Panc1 (cell line): Measurements from ENCODE around the gene ZSCAN2. TPM values are rescaled to one million over a fixed set of nuclear protein-coding genes. Genes with fewer than 3 reads are reported as not detected.

Experiments used
- ATAC-seq: fragments of 200-7000 bp; cut with Tn5 transposase; 2 replicates; pipeline ENCODE4 v1.9.1; 2020; ENCODE audit warnings: mild to moderate bottlenecking, moderate library complexity
- BruUV-seq: library from RNA; stranded (reverse); fragments of 400-500 nt; replicated peaks from 2 replicates; lab custom pipeline; 2021; lab: Mats Ljungman, UMichigan
- CTCF ChIA-PET: fragments of 300-600 bp; sonication (Branson Sonifier 250); formaldehyde crosslinking; loops from one replicate; lab custom pipeline; 2022; ENCODE audit warnings: antibody characterized with exemption; lab: Charles Lee
- POLR2A ChIA-PET: fragments of 300-600 bp; sonication (Branson Sonifier 250); formaldehyde crosslinking; loops from one replicate; lab custom pipeline; 2022; ENCODE audit warnings: antibody characterized with exemption; lab: Charles Lee
- DNase-seq: peaks from one replicate; pipeline ENCODE4 v3.0.0-alpha.2; 2010; ENCODE audit warnings: low read depth, low spot score
- H3K27ac ChIP-seq: 2 replicates; pipeline ENCODE4 v1.5.1; 2011; ENCODE audit warnings: mild to moderate bottlenecking, low read length, inconsistent platforms
- H3K27me3 ChIP-seq: fragments of 200-500 bp; sonication (Bioruptor generic); 2 replicates; pipeline ENCODE4 v1.6.0; 2014; ENCODE audit warnings: low read length, inconsistent platforms; ENCODE audit not compliant: control insufficient read depth, insufficient read depth
- H3K36me3 ChIP-seq: fragments of 200-500 bp; sonication (Bioruptor generic); 2 replicates; pipeline ENCODE4 v1.5.1; 2014; ENCODE audit warnings: inconsistent platforms, mild to moderate bottlenecking, low read length, moderate library complexity; ENCODE audit not compliant: control insufficient read depth, insufficient read depth
- H3K4me1 ChIP-seq: 2 replicates; pipeline ENCODE4 v1.5.1; 2011; ENCODE audit warnings: inconsistent platforms, mild to moderate bottlenecking, low read length, moderate library complexity; ENCODE audit not compliant: control insufficient read depth, insufficient read depth
- H3K4me3 ChIP-seq, 2 experiments: 2 replicates each; pipeline ENCODE4 v1.5.1; 2011 to 2012; ENCODE audit warnings: low read depth in 2 of 2, low read length in 2 of 2, mild to moderate bottlenecking in 2 of 2, inconsistent platforms in 1 of 2, moderate library complexity in 1 of 2
- H3K9me3 ChIP-seq: fragments of 200-500 bp; sonication (Bioruptor generic); 2 replicates; pipeline ENCODE4 v1.5.1; 2014; ENCODE audit warnings: low read depth, mild to moderate bottlenecking, inconsistent platforms, low read length, moderate library complexity; ENCODE audit not compliant: control insufficient read depth, insufficient read depth
- CTCF ChIP-seq: fragments of 450-650 bp; IDR thresholded peaks from 2 replicates; pipeline ENCODE4 v1.5.1; 2017; ENCODE audit warnings: mild to moderate bottlenecking
- POLR2AphosphoS5 ChIP-seq: IDR thresholded peaks from 2 replicates; pipeline ENCODE4 v1.6.1; 2012; ENCODE audit warnings: mild to moderate bottlenecking, low read depth, low read length, moderate library complexity
- SIN3A ChIP-seq: IDR thresholded peaks from 2 replicates; pipeline ENCODE4 v1.6.1; 2012; ENCODE audit warnings: low read depth, mild to moderate bottlenecking, low read length, moderate library complexity, borderline replicate concordance; ENCODE audit not compliant: insufficient read depth
- TCF7L2 ChIP-seq: IDR thresholded peaks from 2 replicates; pipeline ENCODE4 v1.6.1; 2011; ENCODE audit warnings: mild to moderate bottlenecking, low read depth, low read length, inconsistent platforms
- in situ Hi-C: cut with HindIII; loops from 2 replicates; pipeline ENCODE4 v1.10.0; 2016; ENCODE audit warnings: low sequenced_read_pairs, low pct_unique_long_range_greater_than_20kb
- intact Hi-C: fragments of 100-400 bp; cut with micrococcal nuclease; formaldehyde crosslinking; loops from one replicate; pipeline ENCODE4 v1.10.0; 2022; ENCODE audit not compliant: unreplicated experiment
- total RNA-seq: library from RNA; stranded (reverse); gene quantifications from one replicate; pipeline ENCODE4 v1.2.1, GENCODE V29; 2021; ENCODE audit not compliant: unreplicated experiment
- TF ChIP-seq, protein P1 (sequence below), 2 experiments: IDR thresholded peaks; 2 replicates each; pipeline ENCODE4 v1.6.1; 2011 to 2012; ENCODE audit warnings: low read depth in 2 of 2, control low read depth in 1 of 2, low read length in 1 of 2, mild to moderate bottlenecking in 1 of 2, moderate library complexity in 1 of 2; ENCODE audit not compliant: insufficient read depth in 1 of 2

The ZSCAN2 gene
- total RNA-seq, 1 experiment from 2014 or later, result 16.8 TPM

DNA sequence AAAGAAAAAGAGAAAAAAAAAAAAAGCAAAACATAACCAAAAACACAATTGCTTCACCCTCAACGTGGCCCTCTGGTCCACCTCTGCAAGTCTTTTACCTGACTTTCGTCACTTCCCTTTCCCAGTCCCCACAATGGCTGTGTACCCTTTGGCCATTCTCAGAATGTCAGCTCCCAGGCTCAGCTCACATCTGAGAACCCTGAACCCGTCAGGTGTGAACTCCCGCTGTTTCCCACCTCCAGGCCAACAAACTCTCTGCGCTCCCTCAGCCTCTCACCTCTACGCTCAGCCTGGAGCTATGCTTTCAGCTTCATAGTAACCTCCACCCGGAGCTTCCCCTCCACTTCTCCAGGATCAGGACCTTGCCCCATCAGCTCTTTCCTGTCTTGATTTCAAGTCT is 23.6 kb downstream of the ZSCAN2 start:
- no TSS peak for BruUV-seq
- H3K36me3 ChIP-seq, result no peaks in the 10 kb centered on the region
- in situ Hi-C loops (no loop called here), intact Hi-C loops (no loop called here)
- no peaks in the 10 kb centered on the region for H3K4me1 ChIP-seq
- H3K27me3 ChIP-seq, result no peaks in the 10 kb centered on the region
- H3K27ac ChIP-seq, result no peak overlapping the region
- TF ChIP-seq, protein P1, sequence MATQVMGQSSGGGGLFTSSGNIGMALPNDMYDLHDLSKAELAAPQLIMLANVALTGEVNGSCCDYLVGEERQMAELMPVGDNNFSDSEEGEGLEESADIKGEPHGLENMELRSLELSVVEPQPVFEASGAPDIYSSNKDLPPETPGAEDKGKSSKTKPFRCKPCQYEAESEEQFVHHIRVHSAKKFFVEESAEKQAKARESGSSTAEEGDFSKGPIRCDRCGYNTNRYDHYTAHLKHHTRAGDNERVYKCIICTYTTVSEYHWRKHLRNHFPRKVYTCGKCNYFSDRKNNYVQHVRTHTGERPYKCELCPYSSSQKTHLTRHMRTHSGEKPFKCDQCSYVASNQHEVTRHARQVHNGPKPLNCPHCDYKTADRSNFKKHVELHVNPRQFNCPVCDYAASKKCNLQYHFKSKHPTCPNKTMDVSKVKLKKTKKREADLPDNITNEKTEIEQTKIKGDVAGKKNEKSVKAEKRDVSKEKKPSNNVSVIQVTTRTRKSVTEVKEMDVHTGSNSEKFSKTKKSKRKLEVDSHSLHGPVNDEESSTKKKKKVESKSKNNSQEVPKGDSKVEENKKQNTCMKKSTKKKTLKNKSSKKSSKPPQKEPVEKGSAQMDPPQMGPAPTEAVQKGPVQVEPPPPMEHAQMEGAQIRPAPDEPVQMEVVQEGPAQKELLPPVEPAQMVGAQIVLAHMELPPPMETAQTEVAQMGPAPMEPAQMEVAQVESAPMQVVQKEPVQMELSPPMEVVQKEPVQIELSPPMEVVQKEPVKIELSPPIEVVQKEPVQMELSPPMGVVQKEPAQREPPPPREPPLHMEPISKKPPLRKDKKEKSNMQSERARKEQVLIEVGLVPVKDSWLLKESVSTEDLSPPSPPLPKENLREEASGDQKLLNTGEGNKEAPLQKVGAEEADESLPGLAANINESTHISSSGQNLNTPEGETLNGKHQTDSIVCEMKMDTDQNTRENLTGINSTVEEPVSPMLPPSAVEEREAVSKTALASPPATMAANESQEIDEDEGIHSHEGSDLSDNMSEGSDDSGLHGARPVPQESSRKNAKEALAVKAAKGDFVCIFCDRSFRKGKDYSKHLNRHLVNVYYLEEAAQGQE (IDR thresholded peaks at IDR 0.05; ENCODE audit: insufficient read depth in 1 of 2, low read depth in 2 of 2, low read length in 1 of 2), result no peak
- TF ChIP-seq CTCF, result no peak
- no peak for TF ChIP-seq TCF7L2
- no peak for TF ChIP-seq SIN3A
- no peak for TF ChIP-seq POLR2AphosphoS5
- ChIA-PET POLR2A (interaction anchor here (0.6 to 0.7 kb wide), 2 partner anchors 12 to 28 kb away, joined by 4 to 8 read pairs; no protein-coding TSS in a partner anchor), CTCF (no interaction called here)
- peaks cover 34% of the 10 kb centered on the region; the same call in 1 of the 2 replicates for H3K9me3 ChIP-seq
- DNase-seq (no peak), ATAC-seq (peak; percentile 36; the same call in 1 of the 2 replicates)
- H3K4me3 ChIP-seq, result no peak overlapping the region

DNA sequence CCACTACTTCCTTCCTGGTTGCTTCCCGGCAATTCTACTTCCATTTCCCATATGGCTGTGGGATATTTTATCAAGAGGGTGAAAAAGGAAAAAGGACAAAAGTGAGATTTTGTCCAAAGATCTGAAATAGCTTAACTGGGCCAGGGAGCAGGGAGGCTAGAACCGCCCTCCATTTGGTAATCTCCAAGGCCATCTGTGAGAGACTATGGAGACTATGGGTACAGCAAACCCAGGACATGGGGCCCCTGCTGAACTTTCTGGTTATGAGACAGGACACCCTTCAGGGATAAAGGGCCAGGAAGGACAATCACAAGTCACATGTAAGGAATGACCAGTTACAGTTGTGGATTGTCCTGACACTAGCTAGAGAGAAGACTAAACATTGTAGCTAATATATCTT is 24.3 kb downstream of the ZSCAN2 start:
- Histone ChIP-seq H3K27me3 (no peaks in the 10 kb centered on the region), H3K36me3 (no peaks in the 10 kb centered on the region), H3K4me3 (no peak overlapping the region), H3K4me1 (0 out of 2 replicates have a peak, but pooled peaks cover under 1% of the 10 kb centered on the region), H3K27ac (no peak overlapping the region), H3K9me3 (peaks cover 26% of the 10 kb centered on the region; the same call in 1 of the 2 replicates)
- BruUV-seq, result no TSS peak
- DNase-seq, result no peak
- TF ChIP-seq SIN3A (no peak), TCF7L2 (no peak), CTCF (no peak), POLR2AphosphoS5 (no peak)
- TF ChIP-seq, protein P1 (IDR thresholded peaks at IDR 0.05; ENCODE audit: insufficient read depth in 1 of 2, low read depth in 2 of 2, low read length in 1 of 2), result no peak
- intact Hi-C loops, result no loop called here
- ATAC-seq, result no peak
- ChIA-PET CTCF (no interaction called here), POLR2A (no interaction called here)
- in situ Hi-C loops, result no loop called here
